Measurements from ENCODE around the gene UGT1A8. TPM values are rescaled to one million over a fixed set of nuclear protein-coding genes. Genes with fewer than 3 reads are reported as not detected.

The UGT1A8 gene
- polyA plus RNA-seq, 12 donors: not detected

- no peak for DNase-seq
Observed at GRCh38 chr2:233764264-233764663, 146.8 kb downstream of the UGT1A8 start.

GRCh38 chr2:233764761-233765160 lies 147.3 kb downstream of the UGT1A8 start:
- no peak for DNase-seq

GRCh38 chr2:233766416-233766815 lies 149.0 kb downstream of the UGT1A8 start:
- no peak for DNase-seq

GRCh38 chr2:233768076-233768475 lies 150.6 kb downstream of the UGT1A8 start:
- no peak for DNase-seq

GRCh38 chr2:233769260-233769659 lies 151.8 kb downstream of the UGT1A8 start:
- DNase-seq: no peak

- no peak for DNase-seq
Observed at GRCh38 chr2:233772153-233772552, 154.7 kb downstream of the UGT1A8 start.

- DNase-seq: no peak
Observed at GRCh38 chr2:233772583-233772982, 155.2 kb downstream of the UGT1A8 start.

- no peak for DNase-seq
Observed at GRCh38 chr2:233773854-233774253, 156.4 kb downstream of the UGT1A8 start.

GRCh38 chr2:233775414-233775813 lies 158.0 kb downstream of the UGT1A8 start:
- DNase-seq: no peak

GRCh38 chr2:233778030-233778429 lies 160.6 kb downstream of the UGT1A8 start, which contains the start of gene MROH2A:
TSS of gene MROH2A (plus strand) at chr2:233778330. CDS start at chr2:233779359, 1,029 bp downstream.
- DNase-seq: no peak

GRCh38 chr2:233779722-233780121 lies 162.3 kb downstream of the UGT1A8 start:
- DNase-seq: no peak

- DNase-seq: no peak
Observed at GRCh38 chr2:233780771-233781170, 163.3 kb downstream of the UGT1A8 start.

GRCh38 chr2:233789554-233789953 lies 172.1 kb downstream of the UGT1A8 start:
- no peak for DNase-seq

- no peak for DNase-seq
Observed at GRCh38 chr2:233791151-233791882, 173.9 kb downstream of the UGT1A8 start.

GRCh38 chr2:233791883-233792329 lies 174.5 kb downstream of the UGT1A8 start:
- no peak for DNase-seq

GRCh38 chr2:233792720-233793119 lies 175.3 kb downstream of the UGT1A8 start:
- DNase-seq: no peak

GRCh38 chr2:233793465-233794127 lies 176.2 kb downstream of the UGT1A8 start:
- DNase-seq: no peak

- DNase-seq: no peak
Observed at GRCh38 chr2:233794128-233794658, 176.8 kb downstream of the UGT1A8 start.

GRCh38 chr2:233795735-233796171 lies 178.3 kb downstream of the UGT1A8 start:
- DNase-seq: no peak

GRCh38 chr2:233796254-233796653 lies 178.8 kb downstream of the UGT1A8 start:
- no peak for DNase-seq

- no peak for DNase-seq
Observed at GRCh38 chr2:233798335-233799086, 181.1 kb downstream of the UGT1A8 start.

- DNase-seq: no peak
Observed at GRCh38 chr2:233799087-233799665, 181.7 kb downstream of the UGT1A8 start.
